Heart left ventricle (tissue), 13 donors: ENCODE measurements around the gene PKD2L1.

Source experiments
- POLR2A ChIP-seq, 2 donors: fragments of 450-650 bp; IDR thresholded peaks; one replicate each; pipeline ENCODE4 v1.6.1; 2017; ENCODE audit warnings: antibody characterized with exemption in 2 of 2, mild to moderate bottlenecking in 2 of 2, moderate library complexity in 2 of 2
- TF ChIP-seq, protein P1 (sequence below), 12 donors: fragments of 200-600 bp; sonication (generic) in 4 of 12; IDR thresholded peaks; one replicate each; pipeline versions ENCODE4 v1.5.0 to v1.8.0; 2018 to 2022; ENCODE audit warnings: antibody characterized with exemption in 12 of 12, mild to moderate bottlenecking in 5 of 12
- donor health status: ischemic (EF 13 %, LVEDD 7.1; RV severe dilation, severe dysfunction).
- donor health status: DM: no; HTN: yes; CAD: no.
- donor health status: DM: no; HTN: no; CAD: no.
- donor health status: ischemic (EF 25% LVEDD 6.9; RV normal size, moderate dysfunction).
- donor health status: ischemic (EF 25% LVEDD 5.7; RV mildly dilated, moderate dysfunction).
- donor health status: ischemic (EF 35%, LVEDD 5.7; RV mildly dilated, moderate dysfunction).
- donor health status: nonischemic (EF 11% LVEDD 7.7; RV severe dilation, severe dysfunction).
- donor health status: DM: yes; HTN: yes; CAD: no.
- donor health status: PGD.
- donor health status: ischemic (EF 29% LVEDD 5.4; RV normal size, mild dysfunction).
- donor health status: nonischemic (EF 23%, LVEDD 6.1; RV moderate dilation, normal function).

- TF ChIP-seq, protein P1, sequence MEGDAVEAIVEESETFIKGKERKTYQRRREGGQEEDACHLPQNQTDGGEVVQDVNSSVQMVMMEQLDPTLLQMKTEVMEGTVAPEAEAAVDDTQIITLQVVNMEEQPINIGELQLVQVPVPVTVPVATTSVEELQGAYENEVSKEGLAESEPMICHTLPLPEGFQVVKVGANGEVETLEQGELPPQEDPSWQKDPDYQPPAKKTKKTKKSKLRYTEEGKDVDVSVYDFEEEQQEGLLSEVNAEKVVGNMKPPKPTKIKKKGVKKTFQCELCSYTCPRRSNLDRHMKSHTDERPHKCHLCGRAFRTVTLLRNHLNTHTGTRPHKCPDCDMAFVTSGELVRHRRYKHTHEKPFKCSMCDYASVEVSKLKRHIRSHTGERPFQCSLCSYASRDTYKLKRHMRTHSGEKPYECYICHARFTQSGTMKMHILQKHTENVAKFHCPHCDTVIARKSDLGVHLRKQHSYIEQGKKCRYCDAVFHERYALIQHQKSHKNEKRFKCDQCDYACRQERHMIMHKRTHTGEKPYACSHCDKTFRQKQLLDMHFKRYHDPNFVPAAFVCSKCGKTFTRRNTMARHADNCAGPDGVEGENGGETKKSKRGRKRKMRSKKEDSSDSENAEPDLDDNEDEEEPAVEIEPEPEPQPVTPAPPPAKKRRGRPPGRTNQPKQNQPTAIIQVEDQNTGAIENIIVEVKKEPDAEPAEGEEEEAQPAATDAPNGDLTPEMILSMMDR (IDR thresholded peaks at IDR 0.05): no peak
- no peak for TF ChIP-seq POLR2A (IDR thresholded peaks at IDR 0.05)
These were observed 29.6 kb upstream of the PKD2L1 start for GRCh38 chr10:100359529-100360150.
